Measurements from ENCODE around the gene NCAM1. TPM values are rescaled to one million over a fixed set of nuclear protein-coding genes. Genes with fewer than 3 reads are reported as not detected.

NCAM1 gene
- total and polyA plus RNA-seq, 2 donors (not counting 1 experiment from before 2014, with no cell fraction given): 0.17 to 2.6 TPM

DNA sequence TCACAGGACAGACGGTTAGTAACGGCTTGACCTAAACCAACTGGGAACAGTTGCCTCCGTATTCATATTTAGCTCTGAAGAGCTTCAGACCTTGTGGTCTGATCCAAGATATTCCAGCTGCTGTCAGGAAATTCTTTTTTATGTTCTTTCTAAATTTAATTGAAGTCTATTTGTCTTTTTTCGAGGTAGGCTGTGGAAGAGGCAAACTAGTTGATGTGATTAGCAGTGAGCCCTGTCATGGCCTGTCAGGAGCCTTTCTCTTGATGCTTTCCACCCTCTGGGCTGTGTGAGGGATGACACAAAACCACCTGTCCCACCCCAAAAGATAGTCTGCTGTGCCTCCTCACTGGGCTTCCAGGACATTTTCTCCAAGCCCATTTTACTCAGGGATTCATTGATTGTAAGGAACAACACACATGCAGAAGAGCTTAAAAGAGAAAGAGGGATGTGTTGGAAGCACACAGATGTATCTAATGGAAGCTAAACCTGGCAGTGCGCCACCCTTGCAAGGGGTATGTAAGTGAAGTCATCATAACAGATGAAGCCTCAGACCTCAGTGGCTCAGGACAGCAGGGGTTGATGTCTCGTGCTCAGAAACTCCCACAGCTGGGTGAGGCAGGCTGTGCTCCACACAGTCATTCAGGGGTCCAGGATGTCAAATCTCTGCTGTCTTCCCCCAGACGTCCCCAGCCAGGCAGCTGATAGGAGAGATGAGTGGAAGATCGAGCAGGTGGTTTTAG is 170.0 kb downstream of the NCAM1 start:
- Histone ChIP-seq H3K79me2 (ENCODE audit: control insufficient read depth, insufficient read depth, low read length) (no peaks in the 10 kb centered on the region), H3K9ac (ENCODE audit: insufficient read depth, low read length) (no peak overlapping the region), H3K4me2 (ENCODE audit: extremely low read depth, insufficient read depth, low read length) (no peak overlapping the region), H2AFZ (ENCODE audit: low read length) (no peak overlapping the region), H3K4me1 (ENCODE audit: control insufficient read depth, extremely low read depth, insufficient read depth, low read length) (no peaks in the 10 kb centered on the region), H3K4me3 (replicated peaks in 1 of 4; ENCODE audit: control extremely low read depth in 1 of 4, insufficient read depth in 1 of 4, low read depth in 3 of 4, low read length in 4 of 4) (no peak overlapping the region), H3K9me3 (ENCODE audit: control insufficient read depth, insufficient read depth, low read depth, low read length) (no peaks in the 10 kb centered on the region), H4K20me1 (ENCODE audit: control insufficient read depth, extremely low read depth, insufficient read depth, low read length) (no peaks in the 10 kb centered on the region), H3K27ac (ENCODE audit: insufficient read depth, low read length) (no peak overlapping the region), H3K27me3 (ENCODE audit: control insufficient read depth, insufficient read depth, low read length) (no peaks in the 10 kb centered on the region), H3K36me3 (ENCODE audit: control insufficient read depth, insufficient read depth, low read length) (no peaks in the 10 kb centered on the region)
- TF ChIP-seq, protein P1, sequence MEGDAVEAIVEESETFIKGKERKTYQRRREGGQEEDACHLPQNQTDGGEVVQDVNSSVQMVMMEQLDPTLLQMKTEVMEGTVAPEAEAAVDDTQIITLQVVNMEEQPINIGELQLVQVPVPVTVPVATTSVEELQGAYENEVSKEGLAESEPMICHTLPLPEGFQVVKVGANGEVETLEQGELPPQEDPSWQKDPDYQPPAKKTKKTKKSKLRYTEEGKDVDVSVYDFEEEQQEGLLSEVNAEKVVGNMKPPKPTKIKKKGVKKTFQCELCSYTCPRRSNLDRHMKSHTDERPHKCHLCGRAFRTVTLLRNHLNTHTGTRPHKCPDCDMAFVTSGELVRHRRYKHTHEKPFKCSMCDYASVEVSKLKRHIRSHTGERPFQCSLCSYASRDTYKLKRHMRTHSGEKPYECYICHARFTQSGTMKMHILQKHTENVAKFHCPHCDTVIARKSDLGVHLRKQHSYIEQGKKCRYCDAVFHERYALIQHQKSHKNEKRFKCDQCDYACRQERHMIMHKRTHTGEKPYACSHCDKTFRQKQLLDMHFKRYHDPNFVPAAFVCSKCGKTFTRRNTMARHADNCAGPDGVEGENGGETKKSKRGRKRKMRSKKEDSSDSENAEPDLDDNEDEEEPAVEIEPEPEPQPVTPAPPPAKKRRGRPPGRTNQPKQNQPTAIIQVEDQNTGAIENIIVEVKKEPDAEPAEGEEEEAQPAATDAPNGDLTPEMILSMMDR (conservative IDR thresholded peaks at IDR 0.05 in 1 of 2, IDR thresholded peaks at IDR 0.05 in 1 of 2; ENCODE audit: low read depth in 1 of 2, low read length in 2 of 2): no peak
- no peak for TF ChIP-seq EZH2 (IDR thresholded peaks at IDR 0.05; ENCODE audit: low read length, missing control alignments)
- no peak for DNase-seq (ENCODE audit: low read depth in 2 of 2)

DNA sequence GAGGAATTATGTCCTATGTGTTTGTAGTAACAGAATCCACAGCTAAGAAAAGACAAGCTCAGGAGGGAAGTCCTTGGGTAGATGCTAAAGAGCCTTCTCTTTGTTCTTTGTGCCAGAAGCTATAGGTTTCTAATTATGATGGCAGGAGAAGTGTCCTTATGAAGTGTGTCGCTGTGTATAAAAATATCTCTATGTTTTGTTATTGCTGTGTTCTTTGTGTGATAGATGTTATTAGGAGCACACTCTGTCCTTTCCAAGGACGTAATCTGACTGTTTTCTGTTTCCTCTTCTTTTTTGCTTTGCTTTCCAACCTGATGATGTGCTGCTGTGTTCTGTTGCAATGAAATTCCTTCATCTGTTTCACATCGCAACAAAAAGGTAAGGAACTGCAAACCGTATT is 171.9 kb downstream of the NCAM1 start:
- Histone ChIP-seq H3K36me3 (ENCODE audit: control insufficient read depth, insufficient read depth, low read length) (no peaks in the 10 kb centered on the region), H4K20me1 (ENCODE audit: control insufficient read depth, extremely low read depth, insufficient read depth, low read length) (no peaks in the 10 kb centered on the region), H3K4me1 (ENCODE audit: control insufficient read depth, extremely low read depth, insufficient read depth, low read length) (no peaks in the 10 kb centered on the region), H3K27me3 (ENCODE audit: control insufficient read depth, insufficient read depth, low read length) (no peaks in the 10 kb centered on the region), H3K9ac (ENCODE audit: insufficient read depth, low read length) (no peak overlapping the region), H3K4me2 (ENCODE audit: extremely low read depth, insufficient read depth, low read length) (no peak overlapping the region), H3K79me2 (ENCODE audit: control insufficient read depth, insufficient read depth, low read length) (no peaks in the 10 kb centered on the region), H2AFZ (ENCODE audit: low read length) (no peak overlapping the region), H3K4me3 (replicated peaks in 1 of 4; ENCODE audit: control extremely low read depth in 1 of 4, insufficient read depth in 1 of 4, low read depth in 3 of 4, low read length in 4 of 4) (no peak overlapping the region), H3K9me3 (ENCODE audit: control insufficient read depth, insufficient read depth, low read depth, low read length) (no peaks in the 10 kb centered on the region), H3K27ac (ENCODE audit: insufficient read depth, low read length) (no peak overlapping the region)
- no peak for DNase-seq (ENCODE audit: low read depth in 2 of 2)
- TF ChIP-seq EZH2 (IDR thresholded peaks at IDR 0.05; ENCODE audit: low read length, missing control alignments): no peak
- TF ChIP-seq, protein P1 (conservative IDR thresholded peaks at IDR 0.05 in 1 of 2, IDR thresholded peaks at IDR 0.05 in 1 of 2; ENCODE audit: low read depth in 1 of 2, low read length in 2 of 2): no peak

DNA sequence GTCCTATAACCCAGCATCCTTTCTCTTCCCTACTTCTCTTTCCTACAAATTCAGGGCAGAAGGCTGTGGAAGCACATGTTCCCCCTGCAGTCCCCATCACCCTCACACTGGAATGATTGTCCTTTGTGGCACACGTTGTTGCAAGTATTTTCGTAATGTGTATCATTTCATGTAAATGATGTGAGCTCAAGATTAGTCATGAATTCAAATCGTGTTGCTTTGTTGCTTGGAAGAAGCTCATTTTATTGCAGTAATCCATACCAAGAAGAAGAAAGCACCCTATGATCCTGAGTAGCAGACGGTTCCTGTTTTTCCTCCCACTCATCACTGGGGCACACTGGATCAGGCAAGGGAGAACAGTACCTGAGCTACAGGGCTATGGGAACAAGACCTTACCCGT is 173.4 kb downstream of the NCAM1 start:
- Histone ChIP-seq H3K9me3 (ENCODE audit: control insufficient read depth, insufficient read depth, low read depth, low read length) (no peaks in the 10 kb centered on the region), H3K9ac (ENCODE audit: insufficient read depth, low read length) (no peak overlapping the region), H2AFZ (ENCODE audit: low read length) (no peak overlapping the region), H4K20me1 (ENCODE audit: control insufficient read depth, extremely low read depth, insufficient read depth, low read length) (no peaks in the 10 kb centered on the region), H3K36me3 (ENCODE audit: control insufficient read depth, insufficient read depth, low read length) (no peaks in the 10 kb centered on the region), H3K4me1 (ENCODE audit: control insufficient read depth, extremely low read depth, insufficient read depth, low read length) (no peaks in the 10 kb centered on the region), H3K27ac (ENCODE audit: insufficient read depth, low read length) (no peak overlapping the region), H3K79me2 (ENCODE audit: control insufficient read depth, insufficient read depth, low read length) (no peaks in the 10 kb centered on the region), H3K4me2 (ENCODE audit: extremely low read depth, insufficient read depth, low read length) (no peak overlapping the region), H3K4me3 (replicated peaks in 1 of 4; ENCODE audit: control extremely low read depth in 1 of 4, insufficient read depth in 1 of 4, low read depth in 3 of 4, low read length in 4 of 4) (no peak overlapping the region), H3K27me3 (ENCODE audit: control insufficient read depth, insufficient read depth, low read length) (no peaks in the 10 kb centered on the region)
- TF ChIP-seq EZH2 (IDR thresholded peaks at IDR 0.05; ENCODE audit: low read length, missing control alignments): no peak
- TF ChIP-seq, protein P1 (conservative IDR thresholded peaks at IDR 0.05 in 1 of 2, IDR thresholded peaks at IDR 0.05 in 1 of 2; ENCODE audit: low read depth in 1 of 2, low read length in 2 of 2): no peak
- no peak for DNase-seq (ENCODE audit: low read depth in 2 of 2)

Data from fibroblast of lung (primary cell).